ENCODE data around the gene PATE1.
"Not testable (repeated sequence)": the region's sequence is repeated elsewhere in the genome, so short reads cannot be mapped to it uniquely, and the experiment has no call there.

The PATE1 gene
- total RNA-seq, result 0 to 1.1 (median 0) reads per million in 17 experiments

DNA sequence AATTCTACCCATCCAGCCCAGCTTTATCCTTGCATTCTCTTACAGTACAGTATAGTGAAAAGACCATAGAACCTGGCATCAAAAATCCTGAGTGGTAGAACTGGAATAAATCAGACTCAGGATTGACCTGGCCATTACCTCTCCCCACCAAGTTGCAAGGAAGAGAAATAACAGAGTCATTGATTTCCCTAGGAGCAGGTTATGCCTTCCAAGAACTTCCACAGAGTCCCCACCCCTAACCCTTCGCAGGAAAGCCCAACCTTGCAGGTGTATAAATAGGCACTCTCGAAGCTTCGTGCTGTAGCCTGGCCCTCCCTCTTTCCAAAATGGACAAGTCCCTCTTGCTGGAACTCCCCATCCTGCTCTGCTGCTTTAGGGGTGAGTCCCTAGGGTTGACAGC is at the start of gene PATE1:
PATE1 (plus strand) TSS at position 301 of the 400 bp plus-strand sequence; CDS start at position 327, 26 bp downstream.
- DNase-seq, result no peak

DNA sequence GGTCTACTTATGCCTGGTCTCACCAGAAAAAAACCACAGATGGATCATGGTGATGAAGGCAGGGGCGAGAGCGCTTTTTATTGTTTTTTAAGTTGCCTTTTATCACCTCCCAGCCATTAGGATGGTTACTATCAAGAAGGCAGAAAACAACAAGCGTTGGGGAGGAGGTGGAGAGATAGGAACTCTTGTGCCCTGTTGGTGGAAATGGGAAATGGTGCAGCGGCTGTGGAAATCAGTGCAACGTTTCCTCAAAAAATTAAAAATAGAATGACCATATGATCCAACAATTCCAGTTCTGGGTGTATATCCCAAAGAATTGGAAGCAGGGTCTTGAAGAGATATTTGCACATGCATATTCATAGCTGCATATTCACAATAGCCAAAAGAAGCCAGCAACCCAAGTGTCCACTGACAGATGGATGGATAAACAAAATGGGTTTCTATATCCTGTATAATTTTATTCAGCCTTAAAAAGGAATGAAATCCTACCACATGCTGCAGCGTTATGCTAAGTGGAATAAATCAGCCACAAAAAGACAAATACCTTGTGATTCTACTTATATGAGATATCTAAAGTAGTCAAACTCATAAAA is 45.0 kb upstream of the PATE1 start:
- DNase-seq, result no peak

DNA sequence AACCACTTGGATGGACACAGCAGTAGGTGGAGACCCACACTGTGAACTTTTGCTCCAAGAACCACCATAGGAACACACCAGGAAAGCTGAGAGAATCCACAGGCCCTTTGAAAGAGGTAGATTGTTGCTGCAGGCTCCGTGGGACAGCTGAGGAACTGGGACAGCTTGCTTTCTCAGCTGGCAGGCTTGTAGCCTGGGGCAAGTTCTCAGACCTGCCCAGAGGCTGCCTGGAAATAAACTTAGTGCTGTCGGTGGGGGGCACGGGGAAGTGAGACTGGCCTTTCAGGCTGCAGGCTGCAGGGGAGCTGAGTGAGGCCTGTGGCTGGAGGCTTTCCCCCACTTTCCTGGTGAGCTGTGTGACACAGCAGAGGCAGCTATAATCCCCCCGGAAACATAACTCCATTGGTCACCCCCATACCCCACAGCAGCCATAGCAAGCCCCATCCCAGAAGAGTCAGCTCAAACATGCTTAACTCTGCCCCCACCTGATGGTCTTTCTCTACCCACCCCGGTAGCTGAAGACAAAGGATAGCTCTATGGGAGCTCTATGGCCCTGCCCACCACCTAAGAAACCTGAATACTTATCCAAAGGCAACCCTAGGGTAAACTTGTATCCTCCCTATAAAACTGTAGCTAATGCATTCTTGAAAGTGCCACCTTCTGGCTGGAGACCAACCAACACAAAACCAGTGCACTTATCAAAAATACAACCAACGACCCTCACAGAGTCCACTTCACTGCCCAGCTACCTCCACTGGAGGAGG is 44.0 kb upstream of the PATE1 start:
- no peak for DNase-seq

DNA sequence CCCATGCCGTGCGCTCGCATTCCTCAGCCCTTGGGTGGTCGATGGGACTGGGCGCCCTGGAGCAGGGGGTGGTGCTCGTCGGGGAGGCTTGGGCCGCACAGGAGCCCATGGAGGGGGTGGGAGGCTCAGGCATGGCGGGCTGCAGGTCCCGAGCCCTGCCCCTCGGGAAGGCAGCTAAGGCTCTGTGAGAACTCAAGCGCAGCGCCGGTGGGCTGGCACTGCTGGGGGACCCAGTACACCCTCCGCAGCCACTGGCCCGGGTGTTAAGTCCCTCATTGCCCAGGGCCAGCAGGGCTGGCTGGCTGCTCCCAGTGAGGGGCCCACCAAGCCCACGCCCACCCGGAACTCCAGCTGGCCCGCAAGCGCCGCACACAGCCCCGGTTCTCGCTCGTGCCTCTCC is 41.4 kb upstream of the PATE1 start:
- not testable (repeated sequence) for DNase-seq

- no peak for DNase-seq
These were observed 25.3 kb upstream of the PATE1 start for GRCh38 chr11:125720781-125721180.

DNA sequence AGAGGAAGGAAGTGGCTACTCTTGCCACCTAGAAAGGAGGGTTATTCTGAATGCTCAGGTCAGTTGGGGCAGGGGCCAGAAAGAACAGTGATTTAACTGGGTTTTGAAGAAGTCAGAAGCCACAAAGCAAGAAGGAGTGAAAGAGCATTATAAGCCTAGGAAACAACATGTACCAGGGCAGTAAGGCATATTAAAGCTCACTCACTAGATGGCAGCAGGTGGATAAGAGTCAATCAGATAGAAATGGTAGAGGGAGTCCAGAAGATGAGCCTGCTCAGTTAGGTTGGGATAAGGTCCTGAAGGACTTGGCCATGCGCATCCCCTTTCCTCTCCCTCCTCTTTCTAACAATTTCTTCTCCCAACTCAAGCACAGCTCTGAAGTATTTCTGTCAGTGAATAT is 22.0 kb upstream of the PATE1 start:
- DNase-seq, result peak in 1 of 4 experiments; percentile 1

- DNase-seq, result no peak
These were observed 17.1 kb upstream of the PATE1 start for GRCh38 chr11:125728969-125729368.

- DNase-seq, result no peak
These were observed 5.5 kb upstream of the PATE1 start for GRCh38 chr11:125740617-125741016.

DNA sequence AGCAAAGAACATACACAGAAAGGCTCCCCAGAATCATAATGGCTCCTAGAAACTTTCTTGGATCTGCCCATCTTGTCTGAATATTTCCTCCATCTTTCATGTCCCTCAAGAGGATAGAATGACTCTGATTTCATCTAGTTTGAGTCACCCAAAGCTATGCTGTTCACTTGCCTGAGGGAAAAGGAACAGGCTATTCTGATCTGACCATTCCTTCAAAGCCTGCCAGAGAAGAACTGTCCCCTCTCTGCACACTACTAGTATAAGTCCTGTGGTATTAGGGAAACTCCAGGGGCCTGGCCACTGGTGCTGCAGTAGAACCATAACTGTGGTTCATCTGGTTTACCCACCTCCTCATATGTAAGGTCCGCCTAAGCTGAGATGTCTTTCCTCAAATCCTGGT is 2.4 kb upstream of the PATE1 start:
- DNase-seq, result no peak

- DNase-seq, result no peak
These were observed 4.5 kb downstream of the PATE1 start for GRCh38 chr11:125750629-125751028.

DNA sequence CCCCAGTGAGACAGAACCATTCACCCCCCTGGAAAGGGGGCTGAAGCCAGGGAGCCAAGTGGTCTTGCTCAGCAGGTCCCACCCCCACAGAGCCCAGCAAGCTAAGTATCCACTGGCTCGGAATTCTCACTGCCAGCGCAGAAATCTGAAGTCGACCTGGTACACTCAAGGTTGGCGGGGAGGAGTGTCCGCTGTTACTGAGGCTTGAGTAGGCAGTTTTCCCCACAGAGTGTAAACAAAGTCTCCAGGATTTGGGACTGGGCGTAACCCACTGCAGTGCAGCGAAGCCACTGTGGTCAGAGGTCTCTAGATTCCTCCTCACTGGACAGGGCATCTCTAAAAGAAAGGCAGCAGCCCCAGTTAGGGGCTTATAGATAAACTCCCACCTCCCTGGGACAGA is 10.0 kb downstream of the PATE1 start:
- no peak for DNase-seq

GRCh38 chr11:125762445-125762844 is 16.4 kb downstream of the PATE1 start:
- DNase-seq, result no peak

- no peak for DNase-seq
These were observed 17.4 kb downstream of the PATE1 start for GRCh38 chr11:125763483-125763882.

DNA sequence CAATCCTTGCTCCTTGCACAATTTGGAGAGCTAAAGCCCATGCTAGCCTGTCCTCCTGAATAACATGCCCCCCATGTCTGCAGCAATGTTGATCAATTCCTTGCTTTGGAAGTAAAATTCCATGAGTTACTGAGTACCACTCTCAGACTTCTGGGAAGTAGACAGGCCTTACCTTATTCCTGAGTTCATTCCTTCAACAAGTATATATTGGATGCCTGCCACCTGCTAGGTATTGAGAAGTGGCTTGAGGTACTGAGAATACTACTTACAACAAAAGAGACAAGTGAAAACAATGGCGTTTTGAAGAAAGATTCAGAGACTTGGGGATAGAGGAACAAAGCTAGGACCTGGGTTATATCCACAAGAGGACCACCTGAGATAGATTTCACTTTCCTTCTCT is 20.2 kb downstream of the PATE1 start:
- DNase-seq, result no peak

DNA sequence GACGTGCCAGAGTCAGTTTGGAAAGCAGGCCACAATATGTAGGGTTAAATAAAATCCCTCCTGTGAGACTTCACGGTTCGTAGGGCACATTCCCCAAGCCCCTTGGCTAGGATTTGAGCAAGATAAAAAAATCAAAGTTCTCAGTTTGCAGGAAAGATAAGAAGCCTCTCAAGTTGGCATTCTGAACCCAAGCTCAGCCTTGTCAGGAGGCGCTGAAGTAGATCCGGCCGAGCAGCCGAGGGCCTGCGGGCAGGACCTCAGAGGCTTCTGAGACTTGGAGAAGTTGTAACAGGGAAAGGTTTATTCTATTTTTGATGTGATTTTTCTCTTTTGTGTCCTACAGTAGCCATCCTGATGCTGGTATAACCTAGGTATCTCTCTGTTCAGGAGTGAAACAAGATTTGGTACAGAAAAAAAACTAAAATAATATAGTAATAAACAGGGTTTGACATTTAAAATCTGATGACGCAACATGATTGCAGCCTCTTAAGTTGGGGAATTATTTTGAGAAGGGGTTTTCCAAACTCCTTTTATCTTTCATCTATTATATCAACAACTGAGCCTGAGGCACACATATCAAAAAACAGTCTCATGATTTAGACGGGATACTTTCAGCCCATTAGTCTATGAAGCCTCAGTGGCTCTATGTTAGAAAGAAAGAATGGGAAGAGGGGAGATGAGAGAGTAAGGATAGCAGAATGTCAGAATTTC is 22.4 kb downstream of the PATE1 start:
- no peak for DNase-seq

DNA sequence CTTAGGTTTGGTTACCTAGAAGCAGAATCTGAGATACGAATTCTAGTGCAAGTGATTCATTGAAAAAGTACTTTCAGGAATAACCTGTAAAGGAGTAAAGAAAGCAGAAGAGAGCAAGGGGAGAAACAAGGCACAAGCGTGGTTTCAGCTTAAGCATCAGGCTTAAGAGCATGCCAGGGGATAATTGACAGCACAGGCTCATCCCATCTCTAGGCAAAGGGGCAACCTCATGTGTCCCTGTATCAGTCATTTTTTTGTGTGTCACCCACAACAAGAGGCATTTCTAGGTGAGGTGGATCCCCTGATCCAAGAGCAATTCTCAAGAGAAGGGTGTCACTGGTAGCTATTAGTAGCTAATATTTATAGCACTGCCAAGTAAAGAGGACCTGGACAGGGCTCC is 24.5 kb downstream of the PATE1 start:
- no peak for DNase-seq

- DNase-seq, result no peak
These were observed 26.9 kb downstream of the PATE1 start for GRCh38 chr11:125772834-125773505.

- no peak for DNase-seq
These were observed 27.4 kb downstream of the PATE1 start for GRCh38 chr11:125773516-125773915.

- DNase-seq, result no peak
These were observed 31.2 kb downstream of the PATE1 start for GRCh38 chr11:125777309-125777708.

DNA sequence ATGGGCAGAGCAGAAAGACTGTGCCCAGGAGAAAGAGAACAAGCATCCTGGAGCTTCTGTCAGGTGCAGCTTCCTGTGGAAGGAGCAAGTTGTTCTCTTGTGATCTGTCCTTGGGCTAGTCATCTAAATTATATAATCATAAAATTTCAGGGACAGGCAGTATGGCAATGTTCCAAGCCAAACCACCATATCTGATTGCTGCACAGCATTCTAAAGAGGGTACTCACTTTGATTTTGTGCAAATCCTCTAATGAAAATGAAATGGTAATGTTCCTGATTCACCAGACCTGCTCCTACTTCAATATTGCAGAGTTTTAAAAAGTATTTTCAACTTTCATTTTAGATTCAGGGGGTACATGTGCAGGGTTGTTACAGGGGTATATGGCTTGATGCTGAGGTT is 32.6 kb downstream of the PATE1 start, which contains the start of gene PATE2:
PATE2 (minus strand) TSS at position 101 of the 400 bp plus-strand sequence; CDS start at position 46, 55 bp downstream.
- DNase-seq, result no peak

DNA sequence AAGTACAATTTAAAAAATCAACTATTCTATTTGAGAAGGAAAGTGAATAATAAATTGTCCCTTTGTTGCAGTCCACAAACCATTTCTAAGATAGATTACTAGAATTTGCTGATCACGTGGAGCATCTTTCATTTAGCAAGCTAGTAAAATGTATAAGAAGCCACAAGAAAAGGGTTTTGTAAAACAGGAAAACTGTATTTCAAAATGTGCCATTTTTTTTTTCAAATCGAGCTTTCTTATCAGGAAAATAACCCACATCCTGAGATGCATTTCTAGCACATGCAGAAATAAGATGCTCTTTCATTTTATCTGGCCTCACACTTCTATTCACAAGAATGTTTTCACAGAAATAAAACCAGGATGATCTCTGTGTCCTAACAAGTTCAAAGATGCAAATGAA is 38.6 kb downstream of the PATE1 start:
- no peak for DNase-seq

GRCh38 chr11:125787827-125788226 is 41.7 kb downstream of the PATE1 start, which contains the start of gene PATE3:
Gene PATE3 (plus strand): TSS chr11:125788127. CDS start chr11:125788152, 25 bp downstream.
- DNase-seq, result no peak

DNA sequence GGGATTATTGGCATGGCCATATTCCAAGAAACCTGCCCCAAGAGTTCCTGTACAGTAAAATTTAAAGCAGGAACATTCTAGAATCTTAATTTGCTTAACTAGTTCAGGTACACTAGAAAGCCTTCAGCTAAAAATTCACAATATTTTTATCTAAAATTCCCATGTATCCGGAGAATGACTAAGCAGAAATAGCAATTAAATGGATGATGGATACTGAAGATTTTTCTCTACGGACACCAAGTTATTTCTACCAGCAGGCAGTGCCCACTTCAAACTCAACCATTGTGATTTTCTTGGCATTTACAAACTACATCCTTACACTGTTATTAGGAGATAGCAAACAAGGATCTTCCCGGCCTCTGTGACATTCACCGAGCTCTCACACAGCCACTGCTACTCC is 44.7 kb downstream of the PATE1 start:
- no peak for DNase-seq

All from suppressor macrophage (primary cell).